GM19372 (cell line): ENCODE results near the gene ELMOD1.

Experiments
- ATAC-seq: cut with Tn5 transposase; IDR thresholded peaks from one replicate; pipeline ENCODE4 v1.9.1; 2021; ENCODE audit warnings: mild to moderate bottlenecking, low read depth, moderate library complexity; ENCODE audit not compliant: unreplicated experiment

Gene ELMOD1

DNA sequence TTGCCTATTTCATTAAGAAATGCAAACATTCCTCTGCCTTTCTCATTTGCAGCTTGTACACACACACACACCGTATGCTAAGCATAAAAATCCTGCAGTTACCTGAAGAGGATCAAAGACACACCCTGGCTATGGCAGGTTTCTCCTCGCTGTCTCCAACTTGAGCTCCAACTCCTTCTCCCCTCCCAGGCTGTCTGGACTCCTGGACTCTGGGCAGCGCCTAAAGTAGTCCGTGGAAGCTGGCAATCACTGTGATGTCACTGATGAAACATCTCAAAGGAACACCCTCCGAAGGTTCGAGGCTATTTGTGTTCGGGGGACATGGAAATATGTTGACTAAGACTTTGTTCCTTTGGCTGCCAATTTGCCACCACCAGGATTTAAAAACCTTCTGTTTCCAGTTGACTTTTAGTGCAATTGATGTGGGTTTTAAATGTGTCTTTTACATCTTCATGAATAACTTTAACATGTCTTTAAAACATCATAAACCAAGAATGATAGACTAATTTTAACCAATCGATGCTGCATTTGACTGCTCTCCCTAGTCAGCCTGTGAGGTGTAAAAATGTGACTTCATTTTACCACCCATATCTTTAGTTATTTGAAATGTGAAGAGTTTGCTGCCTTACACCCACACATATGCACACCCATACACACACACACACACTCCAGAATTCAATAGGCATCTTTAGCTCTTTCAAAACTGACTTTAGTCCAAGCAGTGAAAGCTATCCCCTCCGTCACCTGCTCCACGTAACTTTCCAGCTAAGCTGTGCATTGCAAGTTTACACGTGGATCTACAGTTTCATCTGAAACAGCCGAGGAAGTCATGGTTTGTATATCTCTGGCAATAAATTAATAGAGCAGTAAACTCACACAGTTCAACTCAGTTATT is 121.2 kb downstream of the ELMOD1 start, which contains the start of gene SLN:
SLN (minus strand) TSS at position 196 of the 895 bp plus-strand sequence.
- no peak for ATAC-seq

DNA sequence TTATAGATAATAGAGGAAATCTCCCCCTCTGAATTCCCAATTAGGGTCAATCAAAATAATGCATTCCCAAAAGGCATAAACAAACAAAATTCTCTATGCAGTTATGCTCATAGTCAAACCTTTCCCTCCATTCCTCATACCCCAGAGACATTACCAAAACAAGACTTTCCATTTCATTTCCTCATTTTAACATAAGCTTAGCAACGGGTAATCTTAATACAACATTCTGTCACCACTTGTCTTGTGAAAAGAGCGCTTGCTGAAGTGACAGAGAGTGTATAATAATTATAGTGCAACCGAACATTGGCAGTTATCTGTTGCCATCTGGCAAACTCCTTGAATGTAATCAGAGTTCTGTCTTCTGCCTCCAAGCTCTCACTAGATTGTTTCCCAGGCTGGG is 122.1 kb downstream of the ELMOD1 start:
- ATAC-seq, result no peak
